ENCODE measurements around the gene IFNA5. TPM values are rescaled to one million over a fixed set of nuclear protein-coding genes. Genes with fewer than 3 reads are reported as not detected.

The IFNA5 gene
- total and polyA plus RNA-seq, 2 donors (not counting 1 experiment from before 2014, with no cell fraction given) = not detected

DNA sequence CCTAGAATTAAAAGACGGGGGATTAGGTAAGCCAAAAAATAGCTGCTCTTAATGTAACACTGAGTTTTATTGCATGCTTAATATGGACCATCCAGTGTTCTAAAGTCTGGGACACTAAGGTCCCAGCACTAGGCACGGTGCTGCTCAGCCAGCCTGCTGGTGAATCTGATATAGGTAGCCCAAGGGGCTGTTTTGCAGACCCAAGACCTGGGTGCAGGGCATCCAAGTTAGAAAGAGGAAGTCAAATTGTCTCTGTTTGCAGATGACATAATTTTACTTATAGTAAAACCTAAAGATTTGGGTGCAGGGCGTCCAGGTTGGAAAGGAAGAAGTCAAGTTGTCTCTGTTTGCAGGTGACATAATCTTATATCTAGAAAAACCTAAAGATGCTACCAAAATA, 17.8 kb downstream of the IFNA5 start:
- ATAC-seq (ENCODE audit: low read depth) = no peak
- H3K4me2 ChIP-seq (replicated peaks; ENCODE audit: low read depth, low read length, poor library complexity, severe bottlenecking) = no peak overlapping the region

DNA sequence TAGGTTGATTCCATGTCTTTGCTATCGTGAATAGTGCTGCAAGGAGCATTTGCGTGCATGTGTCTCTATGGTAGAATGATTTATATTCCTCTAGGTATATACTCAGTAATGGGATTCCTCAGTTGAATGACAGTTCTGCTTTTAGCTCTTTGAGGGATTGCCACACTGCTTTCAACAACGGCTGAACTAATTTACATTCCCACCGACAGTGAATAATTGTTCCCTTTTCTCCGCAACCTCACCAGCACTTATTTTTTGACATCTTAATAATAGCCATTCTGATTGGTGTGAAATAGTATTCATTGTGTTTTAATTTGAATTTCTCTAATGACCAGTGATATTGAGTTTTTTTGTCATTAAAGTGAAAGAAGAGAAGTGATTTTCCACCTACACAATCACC, 18.5 kb downstream of the IFNA5 start:
- Histone ChIP-seq H3K36me3 (replicated peaks in 1 of 2; ENCODE audit: control extremely low read depth in 1 of 2, control insufficient read depth in 1 of 2, extremely low read depth in 1 of 2, insufficient read depth in 2 of 2, low read length in 1 of 2) (no peaks in the 10 kb centered on the region), H3K9ac (ENCODE audit: low read length) (no peak overlapping the region), H3K4me2 (replicated peaks; ENCODE audit: low read depth, low read length, poor library complexity, severe bottlenecking) (no peak overlapping the region), H4K20me1 (ENCODE audit: control insufficient read depth, insufficient read depth, low read length, poor library complexity, severe bottlenecking) (no peaks in the 10 kb centered on the region), H2AFZ (ENCODE audit: insufficient read depth, low read depth, low read length, poor library complexity, severe bottlenecking) (no peak overlapping the region), H3K4me3 (ENCODE audit: control extremely low read depth in 1 of 5, extremely low read depth in 1 of 5, insufficient read depth in 1 of 5, low read depth in 2 of 5, low read length in 4 of 5) (no peak overlapping the region), H3K27me3 (replicated peaks in 1 of 4; ENCODE audit: control extremely low read depth in 1 of 4, control insufficient read depth in 3 of 4, insufficient read depth in 4 of 4, low read length in 3 of 4) (peaks cover 0 to 9% (median 0%) of the 10 kb centered on the region in 4 experiments), H3K79me2 (ENCODE audit: control insufficient read depth, insufficient read depth, low read length) (no peaks in the 10 kb centered on the region), H3K4me1 (ENCODE audit: control insufficient read depth in 2 of 2, insufficient read depth in 2 of 2, low read length in 2 of 2) (no peaks in the 10 kb centered on the region), H3K9me3 (ENCODE audit: control extremely low read depth in 1 of 3, control insufficient read depth in 2 of 3, insufficient read depth in 1 of 3, low read length in 2 of 3) (no peaks in the 10 kb centered on the region), H3K27ac (ENCODE audit: low read length in 2 of 2) (no peak overlapping the region)
- intact Hi-C loops (cut with micrococcal nuclease) = no loop called here
- no peak for ATAC-seq (ENCODE audit: low read depth)
- H3K27ac Mint-ChIP-seq = no peak overlapping the region
- H3K27me3 Mint-ChIP-seq = peaks cover 21% of the 10 kb centered on the region
- no peaks in the 10 kb centered on the region for H3K9me3 Mint-ChIP-seq (ENCODE audit: insufficient read depth)
- 25% methylated on average over 1 of the region's 5 CpGs for WGBS (ENCODE audit: insufficient coverage)
- no peak for DNase-seq
- H3K4me1 Mint-ChIP-seq = no peaks in the 10 kb centered on the region
- TF ChIP-seq EZH2 (IDR thresholded peaks at IDR 0.05; ENCODE audit: borderline replicate concordance, insufficient read depth, low read depth, low read length, poor library complexity, severe bottlenecking) = no peak
- TF ChIP-seq, protein P1, sequence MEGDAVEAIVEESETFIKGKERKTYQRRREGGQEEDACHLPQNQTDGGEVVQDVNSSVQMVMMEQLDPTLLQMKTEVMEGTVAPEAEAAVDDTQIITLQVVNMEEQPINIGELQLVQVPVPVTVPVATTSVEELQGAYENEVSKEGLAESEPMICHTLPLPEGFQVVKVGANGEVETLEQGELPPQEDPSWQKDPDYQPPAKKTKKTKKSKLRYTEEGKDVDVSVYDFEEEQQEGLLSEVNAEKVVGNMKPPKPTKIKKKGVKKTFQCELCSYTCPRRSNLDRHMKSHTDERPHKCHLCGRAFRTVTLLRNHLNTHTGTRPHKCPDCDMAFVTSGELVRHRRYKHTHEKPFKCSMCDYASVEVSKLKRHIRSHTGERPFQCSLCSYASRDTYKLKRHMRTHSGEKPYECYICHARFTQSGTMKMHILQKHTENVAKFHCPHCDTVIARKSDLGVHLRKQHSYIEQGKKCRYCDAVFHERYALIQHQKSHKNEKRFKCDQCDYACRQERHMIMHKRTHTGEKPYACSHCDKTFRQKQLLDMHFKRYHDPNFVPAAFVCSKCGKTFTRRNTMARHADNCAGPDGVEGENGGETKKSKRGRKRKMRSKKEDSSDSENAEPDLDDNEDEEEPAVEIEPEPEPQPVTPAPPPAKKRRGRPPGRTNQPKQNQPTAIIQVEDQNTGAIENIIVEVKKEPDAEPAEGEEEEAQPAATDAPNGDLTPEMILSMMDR (IDR thresholded peaks at IDR 0.05) = no peak
- ChIA-PET POLR2A (no interaction called here), CTCF (no interaction called here)
- H3K4me3 Mint-ChIP-seq = no peak overlapping the region

More for the DNA sequence above, 17.8 kb downstream of the IFNA5 start:
- H3K27ac ChIP-seq (ENCODE audit: low read length in 2 of 2) = no peak overlapping the region
- H3K27me3 Mint-ChIP-seq = peaks cover 21% of the 10 kb centered on the region
- H3K9ac ChIP-seq (ENCODE audit: low read length) = no peak overlapping the region
- H3K9me3 ChIP-seq (ENCODE audit: control extremely low read depth in 1 of 3, control insufficient read depth in 2 of 3, insufficient read depth in 1 of 3, low read length in 2 of 3) = no peaks in the 10 kb centered on the region
- peaks cover 0 to 9% (median 0%) of the 10 kb centered on the region in 4 experiments for H3K27me3 ChIP-seq (replicated peaks in 1 of 4; ENCODE audit: control extremely low read depth in 1 of 4, control insufficient read depth in 3 of 4, insufficient read depth in 4 of 4, low read length in 3 of 4)
- ChIA-PET POLR2A (no interaction called here), CTCF (no interaction called here)
- 80% methylated on average over 2 of the region's 3 CpGs for WGBS (ENCODE audit: insufficient coverage)
- no peaks in the 10 kb centered on the region for H4K20me1 ChIP-seq (ENCODE audit: control insufficient read depth, insufficient read depth, low read length, poor library complexity, severe bottlenecking)
- DNase-seq = no peak
- H3K36me3 ChIP-seq (replicated peaks in 1 of 2; ENCODE audit: control extremely low read depth in 1 of 2, control insufficient read depth in 1 of 2, extremely low read depth in 1 of 2, insufficient read depth in 2 of 2, low read length in 1 of 2) = no peaks in the 10 kb centered on the region
- no peaks in the 10 kb centered on the region for H3K9me3 Mint-ChIP-seq (ENCODE audit: insufficient read depth)
- no peaks in the 10 kb centered on the region for H3K79me2 ChIP-seq (ENCODE audit: control insufficient read depth, insufficient read depth, low read length)
- intact Hi-C loops (cut with micrococcal nuclease) = no loop called here
- no peak overlapping the region for H2AFZ ChIP-seq (ENCODE audit: insufficient read depth, low read depth, low read length, poor library complexity, severe bottlenecking)
- TF ChIP-seq EZH2 (IDR thresholded peaks at IDR 0.05; ENCODE audit: borderline replicate concordance, insufficient read depth, low read depth, low read length, poor library complexity, severe bottlenecking) = no peak
- TF ChIP-seq, protein P1 (IDR thresholded peaks at IDR 0.05) = no peak
- H3K4me1 Mint-ChIP-seq = no peaks in the 10 kb centered on the region
- no peaks in the 10 kb centered on the region for H3K4me1 ChIP-seq (ENCODE audit: control insufficient read depth in 2 of 2, insufficient read depth in 2 of 2, low read length in 2 of 2)
- no peak overlapping the region for H3K4me3 Mint-ChIP-seq
- no peak overlapping the region for H3K27ac Mint-ChIP-seq
- no peak overlapping the region for H3K4me3 ChIP-seq (ENCODE audit: control extremely low read depth in 1 of 5, extremely low read depth in 1 of 5, insufficient read depth in 1 of 5, low read depth in 2 of 5, low read length in 4 of 5)
